Measurements from ENCODE around the gene STH. TPM values are rescaled to one million over a fixed set of nuclear protein-coding genes. Genes with fewer than 3 reads are reported as not detected.
A peak's percentile ranks its signal among the peaks of the same experiment; 100 is the strongest.

Gene STH
- total RNA-seq, 1 experiment from 2014 or later, result not detected

DNA sequence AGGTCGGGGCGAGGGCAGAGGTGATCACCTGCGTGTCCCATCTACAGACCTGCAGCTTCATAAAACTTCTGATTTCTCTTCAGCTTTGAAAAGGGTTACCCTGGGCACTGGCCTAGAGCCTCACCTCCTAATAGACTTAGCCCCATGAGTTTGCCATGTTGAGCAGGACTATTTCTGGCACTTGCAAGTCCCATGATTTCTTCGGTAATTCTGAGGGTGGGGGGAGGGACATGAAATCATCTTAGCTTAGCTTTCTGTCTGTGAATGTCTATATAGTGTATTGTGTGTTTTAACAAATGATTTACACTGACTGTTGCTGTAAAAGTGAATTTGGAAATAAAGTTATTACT lies 28.9 kb downstream of the STH start:
- Mint-ChIP-seq H3K27me3 (ENCODE audit: insufficient read depth, unreplicated experiment) (no peaks in the 10 kb centered on the region), H3K27ac (ENCODE audit: unreplicated experiment) (peak overlapping the region; percentile 63), H3K9me3 (ENCODE audit: unreplicated experiment) (no peaks in the 10 kb centered on the region), H3K36me3 (ENCODE audit: insufficient read depth, unreplicated experiment) (peaks cover 93% of the 10 kb centered on the region), H3K4me3 (ENCODE audit: unreplicated experiment) (no peak overlapping the region), H3K4me1 (ENCODE audit: low read depth, unreplicated experiment) (no peaks in the 10 kb centered on the region)
- peaks cover 3% of the 10 kb centered on the region for H3K36me3 ChIP-seq (ENCODE audit: control insufficient read depth, insufficient read depth, low read length)
- CTCF ChIA-PET, result interaction anchor here (1.5 kb wide), 1 partner anchor 16 kb away, joined by 4 read pairs; no protein-coding TSS in a partner anchor
- intact Hi-C loops (cut with micrococcal nuclease; ENCODE audit: unreplicated experiment), result no loop called here
- POLR2A ChIA-PET, result interaction anchor here (0.6 kb wide), 1 partner anchor 247 kb away, joined by 3 read pairs; no protein-coding TSS in a partner anchor
- H3K9me3 ChIP-seq, result no peaks in the 10 kb centered on the region
- TF ChIP-seq, protein P1, sequence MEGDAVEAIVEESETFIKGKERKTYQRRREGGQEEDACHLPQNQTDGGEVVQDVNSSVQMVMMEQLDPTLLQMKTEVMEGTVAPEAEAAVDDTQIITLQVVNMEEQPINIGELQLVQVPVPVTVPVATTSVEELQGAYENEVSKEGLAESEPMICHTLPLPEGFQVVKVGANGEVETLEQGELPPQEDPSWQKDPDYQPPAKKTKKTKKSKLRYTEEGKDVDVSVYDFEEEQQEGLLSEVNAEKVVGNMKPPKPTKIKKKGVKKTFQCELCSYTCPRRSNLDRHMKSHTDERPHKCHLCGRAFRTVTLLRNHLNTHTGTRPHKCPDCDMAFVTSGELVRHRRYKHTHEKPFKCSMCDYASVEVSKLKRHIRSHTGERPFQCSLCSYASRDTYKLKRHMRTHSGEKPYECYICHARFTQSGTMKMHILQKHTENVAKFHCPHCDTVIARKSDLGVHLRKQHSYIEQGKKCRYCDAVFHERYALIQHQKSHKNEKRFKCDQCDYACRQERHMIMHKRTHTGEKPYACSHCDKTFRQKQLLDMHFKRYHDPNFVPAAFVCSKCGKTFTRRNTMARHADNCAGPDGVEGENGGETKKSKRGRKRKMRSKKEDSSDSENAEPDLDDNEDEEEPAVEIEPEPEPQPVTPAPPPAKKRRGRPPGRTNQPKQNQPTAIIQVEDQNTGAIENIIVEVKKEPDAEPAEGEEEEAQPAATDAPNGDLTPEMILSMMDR (IDR thresholded peaks at IDR 0.05; ENCODE audit: insufficient read depth in 1 of 2, low read depth in 1 of 2, low read length in 1 of 2, severe bottlenecking in 1 of 2, unreplicated experiment in 1 of 2), result no peak
- no peak for DNase-seq
- no TSS peak for BruUV-seq (replicated peaks)
- H3K4me3 ChIP-seq (ENCODE audit: low read depth, low read length), result no peak overlapping the region
- no peaks in the 10 kb centered on the region for H3K27me3 ChIP-seq (replicated peaks; ENCODE audit: control insufficient read depth, insufficient read depth, low read length)
- no peaks in the 10 kb centered on the region for H3K4me1 ChIP-seq

DNA sequence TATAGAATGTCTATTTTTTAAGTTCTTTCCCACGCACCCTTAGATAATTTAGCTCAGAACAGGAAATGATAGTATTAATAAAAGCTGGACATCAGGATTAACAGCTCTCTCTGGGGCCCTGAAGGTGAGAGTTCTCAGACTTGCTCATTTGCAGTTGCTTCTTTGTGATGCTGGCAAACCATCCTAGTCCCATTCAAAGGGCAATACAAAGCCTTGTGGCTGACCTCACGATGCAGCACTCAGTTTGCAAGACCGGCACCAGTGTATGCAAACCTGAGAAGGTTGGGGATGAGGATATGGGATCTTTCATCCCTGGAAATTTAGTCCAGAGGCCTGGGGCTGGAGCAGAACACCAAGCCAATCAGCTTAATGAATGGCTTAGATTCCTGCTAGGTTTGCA lies 29.3 kb downstream of the STH start:
- BruUV-seq (replicated peaks), result no TSS peak
- Mint-ChIP-seq H3K9me3 (ENCODE audit: unreplicated experiment) (no peaks in the 10 kb centered on the region), H3K4me1 (ENCODE audit: low read depth, unreplicated experiment) (no peaks in the 10 kb centered on the region), H3K27me3 (ENCODE audit: insufficient read depth, unreplicated experiment) (no peaks in the 10 kb centered on the region), H3K27ac (ENCODE audit: unreplicated experiment) (peak overlapping the region; percentile 63), H3K4me3 (ENCODE audit: unreplicated experiment) (no peak overlapping the region), H3K36me3 (ENCODE audit: insufficient read depth, unreplicated experiment) (peaks cover 97% of the 10 kb centered on the region)
- H3K4me1 ChIP-seq, result no peaks in the 10 kb centered on the region
- intact Hi-C loops (cut with micrococcal nuclease; ENCODE audit: unreplicated experiment), result no loop called here
- H3K4me3 ChIP-seq (ENCODE audit: low read depth, low read length), result no peak overlapping the region
- POLR2A ChIA-PET, result no interaction called here
- DNase-seq, result no peak
- TF ChIP-seq, protein P1 (IDR thresholded peaks at IDR 0.05; ENCODE audit: insufficient read depth in 1 of 2, low read depth in 1 of 2, low read length in 1 of 2, severe bottlenecking in 1 of 2, unreplicated experiment in 1 of 2), result no peak
- CTCF ChIA-PET, result interaction anchor here (1.1 to 1.5 kb wide), 2 partner anchors 16 to 185 kb away, joined by 3 to 4 read pairs; no protein-coding TSS in a partner anchor
- no peaks in the 10 kb centered on the region for H3K9me3 ChIP-seq
- H3K36me3 ChIP-seq (ENCODE audit: control insufficient read depth, insufficient read depth, low read length), result peaks cover 4% of the 10 kb centered on the region
- no peaks in the 10 kb centered on the region for H3K27me3 ChIP-seq (replicated peaks; ENCODE audit: control insufficient read depth, insufficient read depth, low read length)

DNA sequence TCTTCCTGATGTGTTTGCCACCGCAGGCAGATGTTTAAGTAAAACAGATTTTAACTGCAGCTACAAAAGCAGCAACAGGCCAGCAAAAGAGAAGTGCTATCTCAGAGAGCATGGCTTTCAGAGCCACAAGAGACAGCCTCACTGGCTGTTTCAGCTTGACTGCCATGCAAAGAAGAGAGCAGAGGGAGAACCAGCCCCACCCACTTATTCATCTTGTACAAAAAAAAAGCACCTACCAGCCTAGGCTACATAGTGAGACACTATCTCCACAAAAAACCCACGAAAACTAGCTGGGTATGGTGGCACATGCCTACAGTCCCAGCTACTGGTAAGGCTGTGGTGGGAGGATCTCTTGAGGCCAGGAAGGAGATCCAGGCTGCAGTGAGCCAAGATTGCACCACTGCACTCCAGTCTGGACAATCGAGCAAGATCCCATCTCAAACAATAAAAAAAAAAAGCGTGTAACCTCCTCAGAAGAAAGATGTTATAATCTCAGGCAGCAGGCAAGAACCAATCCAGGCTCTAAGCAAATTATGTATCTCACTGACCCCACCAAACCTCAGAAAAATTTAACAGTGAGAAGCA lies 30.0 kb downstream of the STH start:
- Mint-ChIP-seq H3K9me3 (ENCODE audit: unreplicated experiment) (no peaks in the 10 kb centered on the region), H3K4me1 (ENCODE audit: low read depth, unreplicated experiment) (no peaks in the 10 kb centered on the region), H3K27me3 (ENCODE audit: insufficient read depth, unreplicated experiment) (no peaks in the 10 kb centered on the region), H3K36me3 (ENCODE audit: insufficient read depth, unreplicated experiment) (peaks cover 99% of the 10 kb centered on the region), H3K4me3 (ENCODE audit: unreplicated experiment) (no peak overlapping the region), H3K27ac (ENCODE audit: unreplicated experiment) (no peak overlapping the region)
- BruUV-seq (replicated peaks), result no TSS peak
- no peaks in the 10 kb centered on the region for H3K9me3 ChIP-seq
- intact Hi-C loops (cut with micrococcal nuclease; ENCODE audit: unreplicated experiment), result no loop called here
- DNase-seq, result no peak
- no peaks in the 10 kb centered on the region for H3K4me1 ChIP-seq
- CTCF ChIA-PET, result interaction anchor here (1.1 kb wide), 1 partner anchor 184 kb away, joined by 3 read pairs; no protein-coding TSS in a partner anchor
- POLR2A ChIA-PET, result no interaction called here
- H3K27me3 ChIP-seq (replicated peaks; ENCODE audit: control insufficient read depth, insufficient read depth, low read length), result no peaks in the 10 kb centered on the region
- TF ChIP-seq, protein P1 (IDR thresholded peaks at IDR 0.05; ENCODE audit: insufficient read depth in 1 of 2, low read depth in 1 of 2, low read length in 1 of 2, severe bottlenecking in 1 of 2, unreplicated experiment in 1 of 2), result no peak
- no peak overlapping the region for H3K4me3 ChIP-seq (ENCODE audit: low read depth, low read length)
- peaks cover 4% of the 10 kb centered on the region for H3K36me3 ChIP-seq (ENCODE audit: control insufficient read depth, insufficient read depth, low read length)

All from Caco-2 (cell line).